ENCODE data around the gene CHTF8.

DNA sequence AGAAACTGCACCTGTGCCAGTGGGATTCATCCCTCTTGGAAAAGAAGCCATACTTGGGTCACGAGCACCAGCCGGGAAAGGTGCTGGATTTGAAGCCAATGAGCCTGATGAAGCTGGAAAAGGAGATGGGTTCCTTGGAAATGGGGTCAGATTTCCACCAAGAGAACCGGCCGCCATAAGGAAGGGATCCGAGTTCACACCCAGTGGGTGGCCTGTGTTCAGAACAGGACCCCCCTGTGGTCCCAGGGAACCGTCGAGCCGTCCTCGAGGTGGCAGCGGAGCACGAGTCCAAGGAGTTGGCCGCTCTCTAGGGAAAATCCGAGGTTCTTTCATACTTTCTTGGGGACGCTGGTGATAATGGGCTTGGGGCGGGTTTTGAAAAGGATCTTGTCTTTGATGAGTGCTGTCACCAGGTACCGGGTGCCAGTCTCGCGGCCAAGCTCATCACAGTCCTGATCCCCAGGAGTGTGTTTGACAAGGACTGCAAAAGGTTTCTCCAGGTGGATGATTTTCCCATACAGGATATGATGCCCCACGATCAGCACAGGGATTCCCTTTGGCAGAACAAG, 12.2 kb downstream of the CHTF8 start:
- TF ChIP-seq CTCF (IDR thresholded peaks at IDR 0.05) (no peak), POLR2A (IDR thresholded peaks at IDR 0.05; ENCODE audit: low read depth) (no peak), EP300 (IDR thresholded peaks at IDR 0.05) (no peak), POLR2AphosphoS5 (IDR thresholded peaks at IDR 0.05) (no peak)
